ENCODE measurements around the gene CLEC20A.
"Not testable (repeated sequence)": the region's sequence is repeated elsewhere in the genome, so short reads cannot be mapped to it uniquely, and the experiment has no call there.

CLEC20A gene

GRCh38 chr1:178528953-178529335 is 32.2 kb upstream of the CLEC20A start:
- FAIRE-seq = no peak

GRCh38 chr1:178528228-178528952 is 31.6 kb upstream of the CLEC20A start:
- FAIRE-seq = no peak

- no peak for FAIRE-seq
Measured at GRCh38 chr1:178527117-178527516, 30.4 kb upstream of the CLEC20A start.

- no peak for FAIRE-seq
Measured at GRCh38 chr1:178521241-178521640, 24.5 kb upstream of the CLEC20A start.

GRCh38 chr1:178520803-178521202 is 24.0 kb upstream of the CLEC20A start:
- no peak for FAIRE-seq

GRCh38 chr1:178518894-178519293 is 22.1 kb upstream of the CLEC20A start:
- no peak for FAIRE-seq

GRCh38 chr1:178516110-178516509 is 19.3 kb upstream of the CLEC20A start:
- no peak for FAIRE-seq

- FAIRE-seq = no peak
Measured at GRCh38 chr1:178513278-178513983, 16.7 kb upstream of the CLEC20A start.

- FAIRE-seq = no peak
Measured at GRCh38 chr1:178512566-178513277, 16.0 kb upstream of the CLEC20A start, which contains the start of gene TEX35. TEX35 (plus strand) TSS chr1:178513109; CDS start chr1:178513189, 80 bp downstream.

- FAIRE-seq = no peak
Measured at GRCh38 chr1:178510155-178510554, 13.4 kb upstream of the CLEC20A start.

- no peak for FAIRE-seq
Measured at GRCh38 chr1:178509414-178510007, 12.7 kb upstream of the CLEC20A start.

GRCh38 chr1:178506669-178507068 is 9.9 kb upstream of the CLEC20A start:
- FAIRE-seq = no peak

- no peak for FAIRE-seq
Measured at GRCh38 chr1:178506177-178506576, 9.4 kb upstream of the CLEC20A start.

GRCh38 chr1:178504286-178504685 is 7.5 kb upstream of the CLEC20A start:
- FAIRE-seq = no peak

- no peak for FAIRE-seq
Measured at GRCh38 chr1:178503849-178504248, 7.1 kb upstream of the CLEC20A start.

GRCh38 chr1:178503316-178503715 is 6.6 kb upstream of the CLEC20A start:
- FAIRE-seq = not testable (repeated sequence)

- FAIRE-seq = no peak
Measured at GRCh38 chr1:178502856-178503255, 6.1 kb upstream of the CLEC20A start.

- no peak for FAIRE-seq
Measured at GRCh38 chr1:178502330-178502714, 5.6 kb upstream of the CLEC20A start.

GRCh38 chr1:178501705-178502329 is 5.1 kb upstream of the CLEC20A start:
- no peak for FAIRE-seq

- no peak for FAIRE-seq
Measured at GRCh38 chr1:178500936-178501554, 4.3 kb upstream of the CLEC20A start.

- no peak for FAIRE-seq
Measured at GRCh38 chr1:178500091-178500770, 3.5 kb upstream of the CLEC20A start.

Data from islet of Langerhans (tissue), 1 donor.